PC-9 (cell line): ENCODE results near the gene LIPC. TPM values are rescaled to one million over a fixed set of nuclear protein-coding genes. Genes with fewer than 3 reads are reported as not detected.

ENCODE experiments used
- BruUV-seq: library from RNA; stranded (reverse); fragments of 400-500 nt; replicated peaks from 2 replicates; lab custom pipeline; 2021; lab: Mats Ljungman, UMichigan
- CTCF ChIA-PET: fragments of 300-600 bp; sonication (Branson Sonifier 250); formaldehyde crosslinking; loops from one replicate; lab custom pipeline; 2022; ENCODE audit warnings: antibody characterized with exemption; lab: Charles Lee
- POLR2A ChIA-PET: fragments of 300-600 bp; sonication (Branson Sonifier 250); formaldehyde crosslinking; loops from one replicate; lab custom pipeline; 2022; ENCODE audit warnings: antibody characterized with exemption; ENCODE audit not compliant: unreplicated experiment; lab: Charles Lee
- DNase-seq, 2 experiments: peaks; one replicate each; pipeline versions ENCODE4 v3.0.0 to v3.0.0-alpha.2; 2015 to 2022; ENCODE audit warnings: mixed read lengths in 1 of 2
- H2AFZ ChIP-seq: fragments of 200-600 bp; sonication (generic); 2 replicates; pipeline ENCODE4 v1.8.1; 2017; ENCODE audit warnings: antibody characterized with exemption
- H3F3A ChIP-seq: fragments of 200-600 bp; sonication (generic); 2 replicates; pipeline ENCODE4 v1.8.1; 2017; ENCODE audit warnings: antibody characterized with exemption, mild to moderate bottlenecking, low read depth; ENCODE audit not compliant: insufficient read depth
- H3K27ac ChIP-seq: fragments of 200-600 bp; sonication (generic); 2 replicates; pipeline ENCODE4 v1.6.1; 2016; ENCODE audit warnings: mixed run types
- H3K27me3 ChIP-seq: fragments of 200-600 bp; sonication (generic); 2 replicates; pipeline ENCODE4 v1.6.1; 2016; ENCODE audit warnings: low read depth, mixed run types; ENCODE audit not compliant: insufficient read depth
- H3K36me3 ChIP-seq: fragments of 200-600 bp; sonication (generic); 2 replicates; pipeline ENCODE4 v1.6.1; 2016; ENCODE audit warnings: low read depth, mixed run types
- H3K4me1 ChIP-seq: fragments of 200-600 bp; sonication (generic); replicated peaks from 2 replicates; pipeline ENCODE4 v1.6.1; 2016; ENCODE audit warnings: mixed run types; ENCODE audit not compliant: insufficient read depth
- H3K4me2 ChIP-seq: fragments of 200-600 bp; sonication (generic); 2 replicates; pipeline ENCODE4 v1.6.1; 2017; ENCODE audit warnings: mixed run types
- H3K4me3 ChIP-seq: fragments of 200-600 bp; sonication (generic); 2 replicates; pipeline ENCODE4 v1.6.1; 2016; ENCODE audit warnings: mixed run types
- H3K79me2 ChIP-seq: fragments of 200-600 bp; sonication (generic); 2 replicates; pipeline ENCODE4 v1.6.1; 2017; ENCODE audit warnings: low read depth, mixed run types
- H3K9me2 ChIP-seq: fragments of 200-600 bp; sonication (generic); 2 replicates; pipeline ENCODE4 v1.8.1; 2017; ENCODE audit warnings: mild to moderate bottlenecking; ENCODE audit not compliant: insufficient read depth
- H3K9me3 ChIP-seq: fragments of 200-600 bp; sonication (generic); 2 replicates; pipeline ENCODE4 v1.8.1; 2016; ENCODE audit warnings: low read depth; ENCODE audit not compliant: insufficient read depth
- H4K20me1 ChIP-seq: fragments of 200-600 bp; sonication (generic); 2 replicates; pipeline ENCODE4 v1.8.1; 2017; ENCODE audit not compliant: insufficient read depth
- CTCF ChIP-seq: fragments of 200-600 bp; sonication (generic); conservative IDR thresholded peaks from 2 replicates; pipeline ENCODE4 v1.6.1; 2017; ENCODE audit warnings: mixed run types, antibody characterized with exemption, mild to moderate bottlenecking, moderate library complexity
- EZH2 ChIP-seq: fragments of 200-600 bp; sonication (generic); IDR thresholded peaks from 2 replicates; pipeline ENCODE4 v1.8.0; 2017; ENCODE audit warnings: antibody characterized with exemption, low read depth
- intact Hi-C: fragments of 100-400 bp; cut with micrococcal nuclease; formaldehyde crosslinking; loops from one replicate; pipeline ENCODE4 v1.10.0; 2022; ENCODE audit not compliant: unreplicated experiment
- total RNA-seq: library from RNA; stranded (reverse); gene quantifications from 2 replicates; pipeline ENCODE4 v1.2.3, GENCODE V29; 2021

Gene LIPC
- total RNA-seq, 1 experiment from 2014 or later = not detected

DNA sequence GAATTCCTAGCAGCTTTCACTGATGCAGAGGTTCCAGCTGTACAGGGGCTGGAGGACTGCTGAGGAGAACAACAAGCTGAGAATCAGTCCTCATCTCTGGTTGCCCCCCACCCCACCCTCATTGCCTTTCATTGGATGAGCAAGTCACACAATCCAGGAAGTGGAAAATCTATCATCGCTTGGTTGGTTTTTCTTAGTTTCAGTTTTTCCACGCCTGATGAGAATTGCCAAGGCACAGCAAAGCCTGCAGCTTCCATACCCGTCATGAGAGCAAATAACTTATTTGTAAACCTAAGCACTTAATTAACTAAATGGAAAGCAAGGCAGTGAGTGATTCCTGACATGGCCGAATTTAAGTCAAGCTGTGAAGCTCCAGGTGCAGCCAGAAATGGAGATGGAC, 21.4 kb upstream of the LIPC start:
- H3K4me1 ChIP-seq = peaks cover 6% of the 10 kb centered on the region; the same call in 1 of the 2 replicates
- no peaks in the 10 kb centered on the region for H3K36me3 ChIP-seq
- no peaks in the 10 kb centered on the region for H3K9me3 ChIP-seq
- DNase-seq = no peak
- no peak overlapping the region for H3K4me3 ChIP-seq
- H2AFZ ChIP-seq = no peak overlapping the region
- no peak for TF ChIP-seq CTCF
- TF ChIP-seq EZH2 = no peak
- H3K9me2 ChIP-seq = no peaks in the 10 kb centered on the region
- no peak overlapping the region for H3K4me2 ChIP-seq
- H3K27me3 ChIP-seq = no peaks in the 10 kb centered on the region
- ChIA-PET POLR2A (interaction anchor here (0.6 kb wide), 1 partner anchor 30 kb away, joined by 3 read pairs; no protein-coding TSS in a partner anchor), CTCF (no interaction called here)
- intact Hi-C loops = no loop called here
- no peaks in the 10 kb centered on the region for H3K79me2 ChIP-seq
- no TSS peak for BruUV-seq
- no peaks in the 10 kb centered on the region for H4K20me1 ChIP-seq
- no peaks in the 10 kb centered on the region for H3F3A ChIP-seq
- no peak overlapping the region for H3K27ac ChIP-seq

DNA sequence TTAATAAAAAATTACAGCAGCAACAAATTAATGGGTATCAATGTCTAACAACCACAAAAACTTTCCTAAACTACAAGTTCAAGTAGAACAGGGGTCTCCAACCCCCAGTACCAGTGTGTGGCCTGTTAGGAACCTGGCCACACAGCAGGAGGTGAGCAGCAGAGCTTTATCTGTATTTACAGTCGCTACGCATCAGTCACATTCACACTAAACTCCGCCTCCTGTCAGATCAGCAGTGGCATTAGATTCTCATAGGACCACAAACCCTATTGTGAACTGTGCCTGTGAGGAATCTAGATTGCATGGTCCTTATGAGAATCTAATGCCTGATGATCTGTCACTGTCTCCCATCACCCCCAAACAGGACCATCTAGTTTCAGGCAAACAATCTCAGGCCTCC, 18.5 kb upstream of the LIPC start:
- ChIA-PET POLR2A (no interaction called here), CTCF (no interaction called here)
- H3K27ac ChIP-seq = no peak overlapping the region
- no peak overlapping the region for H2AFZ ChIP-seq
- no peaks in the 10 kb centered on the region for H3K27me3 ChIP-seq
- H3K4me3 ChIP-seq = no peak overlapping the region
- no peak for DNase-seq
- no peak for TF ChIP-seq CTCF
- no peak for TF ChIP-seq EZH2
- no peaks in the 10 kb centered on the region for H3K36me3 ChIP-seq
- no TSS peak for BruUV-seq
- no peaks in the 10 kb centered on the region for H3K79me2 ChIP-seq
- no peaks in the 10 kb centered on the region for H3K9me2 ChIP-seq
- H3F3A ChIP-seq = no peaks in the 10 kb centered on the region
- H4K20me1 ChIP-seq = no peaks in the 10 kb centered on the region
- peaks cover 6% of the 10 kb centered on the region; the same call in 1 of the 2 replicates for H3K4me1 ChIP-seq
- no peaks in the 10 kb centered on the region for H3K9me3 ChIP-seq
- no peak overlapping the region for H3K4me2 ChIP-seq
- intact Hi-C loops = no loop called here

DNA sequence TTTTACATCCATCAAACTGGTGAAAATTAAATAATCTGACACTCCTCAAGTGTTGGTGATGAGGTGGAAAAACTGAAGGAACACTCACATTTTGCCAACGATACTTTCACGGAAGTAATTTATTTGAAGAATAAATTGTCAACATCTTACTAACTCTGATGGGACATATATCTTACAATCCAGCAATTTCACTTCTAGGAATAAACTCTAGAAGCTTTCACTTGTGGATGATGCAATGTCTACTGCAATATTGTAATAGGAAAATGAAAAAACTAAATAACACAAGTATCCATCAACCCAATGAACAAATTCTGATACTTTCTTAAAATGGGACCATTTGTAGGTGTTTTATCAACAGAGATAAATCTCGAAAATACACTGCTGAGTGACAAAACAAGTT, 16.2 kb upstream of the LIPC start:
- no peaks in the 10 kb centered on the region for H3K79me2 ChIP-seq
- ChIA-PET CTCF (no interaction called here), POLR2A (interaction anchor here (0.7 kb wide), 1 partner anchor 141 kb away, joined by 10 read pairs; no protein-coding TSS in a partner anchor)
- H2AFZ ChIP-seq = no peak overlapping the region
- DNase-seq = no peak
- no TSS peak for BruUV-seq
- no peaks in the 10 kb centered on the region for H3K4me1 ChIP-seq
- H3K4me2 ChIP-seq = no peak overlapping the region
- no peaks in the 10 kb centered on the region for H4K20me1 ChIP-seq
- intact Hi-C loops = no loop called here
- H3K36me3 ChIP-seq = no peaks in the 10 kb centered on the region
- no peaks in the 10 kb centered on the region for H3F3A ChIP-seq
- TF ChIP-seq CTCF (no peak), EZH2 (no peak)
- H3K9me3 ChIP-seq = no peaks in the 10 kb centered on the region
- no peaks in the 10 kb centered on the region for H3K9me2 ChIP-seq
- no peak overlapping the region for H3K27ac ChIP-seq
- H3K4me3 ChIP-seq = no peak overlapping the region
- no peaks in the 10 kb centered on the region for H3K27me3 ChIP-seq
